ENCODE data around the gene TSC22D3. TPM values are rescaled to one million over a fixed set of nuclear protein-coding genes. Genes with fewer than 3 reads are reported as not detected.
"Not testable (repeated sequence)": the region's sequence is repeated elsewhere in the genome, so short reads cannot be mapped to it uniquely, and the experiment has no call there.

Gene TSC22D3
- total RNA-seq, 2 experiments from 2014 or later, result 29.3 to 35.6 TPM

- TF ChIP-seq EZH2phosphoT487 (IDR thresholded peaks at IDR 0.05; ENCODE audit: borderline replicate concordance, low read depth, low read length) (no peak), CTCF (conservative IDR thresholded peaks at IDR 0.05; ENCODE audit: low read length) (no peak)
- intact Hi-C loops (cut with micrococcal nuclease; ENCODE audit: unreplicated experiment), result no loop called here
- no peak for DNase-seq (ENCODE audit: low spot score)
- no peaks in the 10 kb centered on the region for H3K4me1 ChIP-seq (ENCODE audit: insufficient read depth, low read length, poor library complexity, severe bottlenecking)
- no peak overlapping the region for H3K27ac ChIP-seq (ENCODE audit: low read depth, low read length, poor library complexity, severe bottlenecking)
- H3K9me2 ChIP-seq (ENCODE audit: insufficient read depth, low read length), result no peaks in the 10 kb centered on the region
- ChIA-PET POLR2A (no interaction called here), CTCF (ENCODE audit: unreplicated experiment) (no interaction called here)
- H3K4me3 ChIP-seq (ENCODE audit: low read depth, low read length, poor library complexity, severe bottlenecking), result no peak overlapping the region
- no peaks in the 10 kb centered on the region for H3K79me2 ChIP-seq (ENCODE audit: insufficient read depth, low read depth, low read length)
- H3K4me2 ChIP-seq (ENCODE audit: low read length), result no peak overlapping the region
- H4K20me1 ChIP-seq (ENCODE audit: insufficient read depth, low read length), result no peaks in the 10 kb centered on the region
- no peak overlapping the region for H2AFZ ChIP-seq (ENCODE audit: low read length)
- no peaks in the 10 kb centered on the region for H3K9me3 ChIP-seq (ENCODE audit: low read length)
- BruUV-seq (replicated peaks), result no TSS peak
- H3K36me3 ChIP-seq (ENCODE audit: insufficient read depth, low read length), result no peaks in the 10 kb centered on the region
Observed at GRCh38 chrX:107823042-107823441, 47.5 kb upstream of the TSC22D3 start.

GRCh38 chrX:107818900-107819521 is 43.4 kb upstream of the TSC22D3 start:
- CTCF ChIA-PET (ENCODE audit: unreplicated experiment), result no interaction called here
- intact Hi-C loops (cut with micrococcal nuclease; ENCODE audit: unreplicated experiment), result no loop called here

GRCh38 chrX:107810053-107810452 is 34.5 kb upstream of the TSC22D3 start:
- CTCF ChIA-PET (ENCODE audit: unreplicated experiment); H3K4me2 ChIP-seq (ENCODE audit: low read length); H3K79me2 ChIP-seq (ENCODE audit: insufficient read depth, low read depth, low read length); BruUV-seq (replicated peaks); H2AFZ ChIP-seq (ENCODE audit: low read length); intact Hi-C loops (cut with micrococcal nuclease; ENCODE audit: unreplicated experiment); H4K20me1 ChIP-seq (ENCODE audit: insufficient read depth, low read length); H3K27ac ChIP-seq (ENCODE audit: low read depth, low read length, poor library complexity, severe bottlenecking); DNase-seq (ENCODE audit: low spot score); H3K36me3 ChIP-seq (ENCODE audit: insufficient read depth, low read length); H3K4me3 ChIP-seq (ENCODE audit: low read depth, low read length, poor library complexity, severe bottlenecking); H3K4me1 ChIP-seq (ENCODE audit: insufficient read depth, low read length, poor library complexity, severe bottlenecking); H3K9me2 ChIP-seq (ENCODE audit: insufficient read depth, low read length); H3K9me3 ChIP-seq (ENCODE audit: low read length): not testable (repeated sequence)
- POLR2A ChIA-PET, result interaction anchor here (0.6 to 0.7 kb wide), 2 partner anchors 222 to 564 kb away, joined by 3 to 6 read pairs; no protein-coding TSS in a partner anchor

More at GRCh38 chrX:107818900-107819521, 43.4 kb upstream of the TSC22D3 start:
- BruUV-seq (replicated peaks), result no TSS peak
- no peaks in the 10 kb centered on the region for H4K20me1 ChIP-seq (ENCODE audit: insufficient read depth, low read length)
- no peaks in the 10 kb centered on the region for H3K9me2 ChIP-seq (ENCODE audit: insufficient read depth, low read length)
- no peaks in the 10 kb centered on the region for H3K9me3 ChIP-seq (ENCODE audit: low read length)
- H2AFZ ChIP-seq (ENCODE audit: low read length), result no peak overlapping the region
- no peaks in the 10 kb centered on the region for H3K79me2 ChIP-seq (ENCODE audit: insufficient read depth, low read depth, low read length)
- H3K4me3 ChIP-seq (ENCODE audit: low read depth, low read length, poor library complexity, severe bottlenecking), result no peak overlapping the region
- H3K4me2 ChIP-seq (ENCODE audit: low read length), result no peak overlapping the region
- no peaks in the 10 kb centered on the region for H3K4me1 ChIP-seq (ENCODE audit: insufficient read depth, low read length, poor library complexity, severe bottlenecking)
- POLR2A ChIA-PET, result no interaction called here
- H3K36me3 ChIP-seq (ENCODE audit: insufficient read depth, low read length), result no peaks in the 10 kb centered on the region
- H3K27ac ChIP-seq (ENCODE audit: low read depth, low read length, poor library complexity, severe bottlenecking), result no peak overlapping the region
- no peak for TF ChIP-seq EZH2phosphoT487 (IDR thresholded peaks at IDR 0.05; ENCODE audit: borderline replicate concordance, low read depth, low read length)
- TF ChIP-seq CTCF (conservative IDR thresholded peaks at IDR 0.05; ENCODE audit: low read length), result no peak
- DNase-seq (ENCODE audit: low spot score), result peak; percentile 6
